Measurements from ENCODE around the gene NOSIP. TPM values are rescaled to one million over a fixed set of nuclear protein-coding genes. Genes with fewer than 3 reads are reported as not detected.

The NOSIP gene
- total and polyA plus RNA-seq, 10 of the 15 experiments (the other 5 are each of a cell fraction or from before 2014, with no cell fraction given): 7.2 to 85.5 (median 48.4) TPM

DNA sequence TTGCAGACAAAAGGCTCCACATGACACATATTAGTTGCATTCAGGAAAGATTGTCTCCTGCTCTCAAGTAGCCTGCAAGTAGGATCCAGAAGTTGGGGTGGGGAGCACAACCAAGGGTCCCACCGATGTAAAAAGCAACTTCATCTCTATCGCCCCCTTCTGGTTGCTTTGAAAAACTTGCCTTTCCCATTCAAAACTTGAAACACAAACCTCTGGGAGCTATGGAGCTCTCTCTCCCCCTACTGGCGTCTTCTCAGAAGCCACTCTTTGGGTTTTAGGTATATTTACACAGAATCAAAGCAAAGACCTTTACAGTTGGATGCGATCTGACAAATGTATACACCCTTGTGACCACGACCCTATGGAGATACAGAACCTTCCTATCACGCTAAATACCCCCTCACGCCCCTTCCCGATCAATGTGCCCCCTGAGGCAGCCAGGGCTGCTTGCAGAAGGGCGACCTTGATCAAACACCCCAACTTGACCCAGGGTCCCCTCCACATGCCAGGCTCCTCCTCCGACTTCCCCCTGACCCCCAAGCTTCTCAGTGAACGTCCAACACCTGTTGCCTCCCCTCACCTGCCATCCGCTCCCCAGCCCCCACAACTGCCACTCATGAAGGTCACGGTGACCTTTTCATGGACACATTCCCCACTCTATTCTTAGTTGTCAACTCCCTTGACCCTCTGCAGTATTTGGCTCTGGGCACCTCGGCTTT lies 10.1 kb downstream of the NOSIP start (continued):
- peak; percentile 15; the same call in 1 of the 2 replicates for TF ChIP-seq ATF7 (IDR thresholded peaks at IDR 0.05; ENCODE audit: low read depth)
- TF ChIP-seq, protein P1, sequence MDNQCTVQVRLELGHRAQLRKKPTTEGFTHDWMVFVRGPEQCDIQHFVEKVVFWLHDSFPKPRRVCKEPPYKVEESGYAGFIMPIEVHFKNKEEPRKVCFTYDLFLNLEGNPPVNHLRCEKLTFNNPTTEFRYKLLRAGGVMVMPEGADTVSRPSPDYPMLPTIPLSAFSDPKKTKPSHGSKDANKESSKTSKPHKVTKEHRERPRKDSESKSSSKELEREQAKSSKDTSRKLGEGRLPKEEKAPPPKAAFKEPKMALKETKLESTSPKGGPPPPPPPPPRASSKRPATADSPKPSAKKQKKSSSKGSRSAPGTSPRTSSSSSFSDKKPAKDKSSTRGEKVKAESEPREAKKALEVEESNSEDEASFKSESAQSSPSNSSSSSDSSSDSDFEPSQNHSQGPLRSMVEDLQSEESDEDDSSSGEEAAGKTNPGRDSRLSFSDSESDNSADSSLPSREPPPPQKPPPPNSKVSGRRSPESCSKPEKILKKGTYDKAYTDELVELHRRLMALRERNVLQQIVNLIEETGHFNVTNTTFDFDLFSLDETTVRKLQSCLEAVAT (IDR thresholded peaks at IDR 0.05): no peak
- TF ChIP-seq ZNF24 (IDR thresholded peaks at IDR 0.05): no peak
- TF ChIP-seq BMI1 (IDR thresholded peaks at IDR 0.05; ENCODE audit: borderline replicate concordance): no peak
- no peak for TF ChIP-seq CREB1 (IDR thresholded peaks at IDR 0.05; ENCODE audit: low read depth)
- no peak for TF ChIP-seq MEF2B (IDR thresholded peaks at IDR 0.05; ENCODE audit: partially characterized antibody, poor library complexity, severe bottlenecking)
- TF ChIP-seq SMARCA5 (IDR thresholded peaks at IDR 0.05): peak; percentile 73; the same call in 1 of the 2 replicates
- TF ChIP-seq TAF1 (IDR thresholded peaks at IDR 0.05; ENCODE audit: borderline replicate concordance, low read depth, low read length): no peak
- TF ChIP-seq POLR2A (IDR thresholded peaks at IDR 0.05; ENCODE audit: low read depth, low read length): no peak
- no peak for TF ChIP-seq SUPT20H (IDR thresholded peaks at IDR 0.05; ENCODE audit: borderline replicate concordance, control insufficient read depth, low read depth, low read length)
- TF ChIP-seq TCF3 (IDR thresholded peaks at IDR 0.05; ENCODE audit: borderline replicate concordance, insufficient read depth, low read depth, low read length): no peak
- TF ChIP-seq, protein P2, sequence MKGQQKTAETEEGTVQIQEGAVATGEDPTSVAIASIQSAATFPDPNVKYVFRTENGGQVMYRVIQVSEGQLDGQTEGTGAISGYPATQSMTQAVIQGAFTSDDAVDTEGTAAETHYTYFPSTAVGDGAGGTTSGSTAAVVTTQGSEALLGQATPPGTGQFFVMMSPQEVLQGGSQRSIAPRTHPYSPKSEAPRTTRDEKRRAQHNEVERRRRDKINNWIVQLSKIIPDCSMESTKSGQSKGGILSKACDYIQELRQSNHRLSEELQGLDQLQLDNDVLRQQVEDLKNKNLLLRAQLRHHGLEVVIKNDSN (IDR thresholded peaks at IDR 0.05; ENCODE audit: borderline replicate concordance, extremely low read length, insufficient read depth, low read depth, low read length): no peak
- TF ChIP-seq SMAD1 (IDR thresholded peaks at IDR 0.05; ENCODE audit: low read depth, partially characterized antibody): no peak
- TF ChIP-seq CHD1 (IDR thresholded peaks at IDR 0.05; ENCODE audit: low read depth, low read length): no peak
- peak; percentile 49; the same call in 1 of the 2 replicates for TF ChIP-seq RB1 (IDR thresholded peaks at IDR 0.05; ENCODE audit: borderline replicate concordance)
- no peak for TF ChIP-seq FOXK2 (IDR thresholded peaks at IDR 0.05)
- TF ChIP-seq HDAC2 (IDR thresholded peaks at IDR 0.05): no peak
- TF ChIP-seq ZNF622 (IDR thresholded peaks at IDR 0.05): no peak
- TF ChIP-seq ZZZ3 (IDR thresholded peaks at IDR 0.05; ENCODE audit: control insufficient read depth, insufficient read length, low read depth): no peak
- no peak; the same call in 1 of the 2 replicates for TF ChIP-seq HCFC1 (IDR thresholded peaks at IDR 0.05; ENCODE audit: low read length)
- no peak for TF ChIP-seq FOS (IDR thresholded peaks at IDR 0.05; ENCODE audit: borderline replicate concordance, extremely low read depth, insufficient read length)
- no peak for TF ChIP-seq RAD51 (IDR thresholded peaks at IDR 0.05)

Measured in GM12878 (cell line).